K562 (cell line): ENCODE results near the gene CCR6. TPM values are rescaled to one million over a fixed set of nuclear protein-coding genes. Genes with fewer than 3 reads are reported as not detected.

Source experiments
- ATAC-seq: fragments of 200-7000 bp; cut with Tn5 transposase; 3 replicates; pipeline ENCODE4 v1.9.1; 2020; ENCODE audit warnings: moderate library complexity
- BruUV-seq: library from RNA; stranded (reverse); fragments of 400-500 nt; replicated peaks from 2 replicates; lab custom pipeline; 2021; lab: Mats Ljungman, UMichigan
- CTCF ChIA-PET: fragments of 300-600 bp; formaldehyde crosslinking; extraction: SDS; loops from one replicate; lab custom pipeline; 2021; ENCODE audit warnings: low intra/inter-chr PET ratio; lab: Yijun Ruan, JAX
- POLR2A ChIA-PET: fragments of 300-600, 350-650 bp; sonication (Branson Sonifier 250); formaldehyde crosslinking; extraction: SDS; loops from one replicate; lab custom pipeline; 2021; ENCODE audit warnings: antibody characterized with exemption, inconsistent platforms; lab: Yijun Ruan, JAX
- DNase-seq, 4 experiments: peaks; one replicate each; pipeline versions ENCODE4 v3.0.0 to v3.0.0-alpha.2; 2011 to 2018; ENCODE audit warnings: low spot score in 3 of 4, mixed read lengths in 3 of 4; ENCODE audit errors: extremely low read depth in 1 of 4
- FAIRE-seq: peaks from 2 replicates; lab custom pipeline; 2011; peaks lifted over from hg19 to GRCh38; lab: Jason Lieb, UNC
- H2AFZ ChIP-seq: 2 replicates; pipeline ENCODE4 v1.6.0; 2011; ENCODE audit warnings: low read depth, low read length, control low read depth, inconsistent platforms
- H3K27ac ChIP-seq: fragments of 200-600 bp; 3 replicates; pipeline ENCODE4 v1.8.0; 2011; ENCODE audit warnings: low read depth, mild to moderate bottlenecking, control low read depth, inconsistent platforms, low read length, moderate library complexity, mixed read lengths; ENCODE audit errors: extremely low read depth
- H3K27me3 ChIP-seq, 2 experiments: fragments of 300-600 bp in 1 of 2; 2 replicates in 1 of 2; 3 replicates in 1 of 2; pipeline versions ENCODE4 v1.6.0 to v1.8.0; 2011; ENCODE audit warnings: inconsistent platforms in 2 of 2, low read length in 2 of 2, mild to moderate bottlenecking in 1 of 2, mixed read lengths in 1 of 2, moderate library complexity in 1 of 2; ENCODE audit not compliant: control insufficient read depth in 2 of 2, insufficient read depth in 2 of 2
- H3K36me3 ChIP-seq: fragments of 300-600 bp; 3 replicates; pipeline ENCODE4 v1.8.0; 2011; ENCODE audit warnings: mild to moderate bottlenecking, low read length, inconsistent platforms; ENCODE audit not compliant: control insufficient read depth, insufficient read depth
- H3K4me1 ChIP-seq, 2 experiments: fragments of 200-600 bp in 1 of 2; replicated peaks in 1 of 2; 2 replicates in 1 of 2; 3 replicates in 1 of 2; pipeline versions ENCODE4 v1.5.1 to v1.8.0; 2011; ENCODE audit warnings: inconsistent platforms in 2 of 2, low read length in 2 of 2, mild to moderate bottlenecking in 1 of 2, mixed read lengths in 1 of 2, moderate library complexity in 1 of 2; ENCODE audit not compliant: control insufficient read depth in 2 of 2, insufficient read depth in 2 of 2
- H3K4me2 ChIP-seq: 2 replicates; pipeline ENCODE4 v1.6.1; 2011; ENCODE audit warnings: low read length, control low read depth, inconsistent platforms, mixed read lengths; ENCODE audit not compliant: insufficient read depth
- H3K4me3 ChIP-seq: fragments of 200-600 bp; sonication (generic), shearing (Covaris generic); 2 replicates; pipeline ENCODE4 v1.5.1; 2016; ENCODE audit warnings: control low read depth, inconsistent platforms
- H3K79me2 ChIP-seq: fragments of 200-600 bp; 3 replicates; pipeline ENCODE4 v1.8.0; 2011; ENCODE audit warnings: low read length, inconsistent platforms; ENCODE audit not compliant: control insufficient read depth, insufficient read depth
- H3K9ac ChIP-seq, 2 experiments: 2 replicates each; pipeline versions ENCODE4 v1.6.0 to v1.6.1; 2011; ENCODE audit warnings: low read depth in 2 of 2, low read length in 2 of 2, control low read depth in 1 of 2, inconsistent platforms in 1 of 2, mild to moderate bottlenecking in 1 of 2, mixed read lengths in 1 of 2; ENCODE audit not compliant: insufficient read depth in 1 of 2
- H3K9me1 ChIP-seq: one replicate; pipeline ENCODE4 v1.6.0; 2011; ENCODE audit warnings: inconsistent platforms, mild to moderate bottlenecking, low read length, moderate library complexity; ENCODE audit not compliant: control insufficient read depth, insufficient read depth
- H3K9me3 ChIP-seq: replicated peaks from 2 replicates; pipeline ENCODE4 v1.5.1; 2011; ENCODE audit warnings: low read depth, low read length, inconsistent platforms; ENCODE audit not compliant: control insufficient read depth, insufficient read depth
- H4K20me1 ChIP-seq: replicated peaks from 2 replicates; pipeline ENCODE4 v1.6.1; 2011; ENCODE audit warnings: low read length, inconsistent platforms, mixed read lengths; ENCODE audit not compliant: control insufficient read depth, insufficient read depth
- TEAD4 ChIP-seq, 2 experiments: sonication (generic) in 1 of 2; formaldehyde crosslinking in 1 of 2; IDR thresholded peaks; 2 replicates each; pipeline versions ENCODE4 v1.6.1 to v1.8.0; 2012 to 2022; ENCODE audit warnings: borderline replicate concordance in 1 of 2, inconsistent platforms in 1 of 2, low read length in 1 of 2, mild to moderate bottlenecking in 1 of 2, missing genetic modification reagents in 1 of 2
- XRCC5 ChIP-seq: fragments of 200-400 bp; formaldehyde crosslinking; IDR thresholded peaks from 2 replicates; pipeline ENCODE4 v1.6.1; 2017; ENCODE audit warnings: low read depth, mild to moderate bottlenecking, low read length
- ZNF253 ChIP-seq: fragments of 250-450 bp; sonication (Bioruptor Pico); conservative IDR thresholded peaks from 2 replicates; pipeline ENCODE4 v1.6.1; 2021; ENCODE audit warnings: mild to moderate bottlenecking
- WGBS: fragments of 100-300 bp; shearing (Covaris generic); methylation state at CpG from one replicate; pipeline ENCODE4 v1.1.6; 2016; ENCODE audit warnings: low coverage, mixed read lengths; ENCODE audit not compliant: insufficient coverage; ENCODE audit errors: missing lambda C conversion rate; 5-methylcytosine and 5-hydroxymethylcytosine counted together
- in situ Hi-C: fragments of 300-500 bp; cut with MboI; formaldehyde crosslinking; loops from 4 replicates; pipeline ENCODE4 v1.15.0; 2018; ENCODE audit warnings: inconsistent platforms, mixed read lengths
- intact Hi-C: fragments of 100-400 bp; cut with micrococcal nuclease; formaldehyde crosslinking; loops from 2 replicates; pipeline ENCODE4 v1.14.2; 2022
- polyA plus RNA-seq, 8 experiments: library from polyadenylated mRNA; depleted of rRNA in 4 of 8; stranded (reverse) in 5 of 8; unstranded in 3 of 8; fragments of >200 nt; fragmentation: Nextera tagmentation in 2 of 8; fragmentation: Illumina TruSeq in 1 of 8; extraction: Ambion mirVana in 2 of 8; extraction: Trizol in 1 of 8; gene quantifications; 2 replicates each; pipeline versions ENCODE4 v1.2.1 to v1.2.3, GENCODE V29; 2011 to 2014; ENCODE audit warnings: inconsistent platforms in 1 of 8, missing spikeins in 1 of 8
- total RNA-seq, 7 experiments: library from RNA; depleted of rRNA in 6 of 7; stranded (reverse); fragments of >200 nt in 6 of 7; fragmentation: Illumina TruSeq in 2 of 7; extraction: Trizol in 2 of 7; gene quantifications; 2 replicates each; pipeline versions ENCODE4 v1.2.1 to v1.2.3, GENCODE V29; 2011 to 2021; ENCODE audit warnings: low replicate concordance in 1 of 7
- TF ChIP-seq, protein P1 (sequence below): fragments of 450-650 bp; formaldehyde crosslinking; IDR thresholded peaks from 2 replicates; pipeline ENCODE4 v1.4.0; 2020; ENCODE audit warnings: mild to moderate bottlenecking, mixed read lengths

The CCR6 gene
- total and polyA plus RNA-seq, 9 of the 15 experiments (the other 6 are each of a cell fraction or from before 2014, with no cell fraction given), result not detected

DNA sequence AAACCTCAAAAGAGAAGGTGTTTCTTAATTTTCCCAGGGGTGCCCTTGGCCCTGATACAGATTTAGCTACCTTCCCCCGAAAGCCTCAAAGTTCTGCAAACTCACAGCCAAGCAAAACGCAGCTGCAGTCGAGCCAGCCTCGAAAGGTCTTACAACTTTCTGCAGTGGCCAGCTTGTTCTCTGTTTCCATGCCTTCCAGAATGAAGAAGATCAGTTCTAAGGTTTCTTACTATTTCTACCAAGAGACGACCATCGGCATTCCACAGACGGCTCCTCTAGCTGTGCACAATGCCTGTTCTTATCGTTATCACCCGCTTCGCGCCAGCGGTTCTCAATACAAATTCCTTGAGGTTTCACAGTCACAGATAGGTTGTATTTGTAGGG is 28.5 kb upstream of the CCR6 start:
- DNase-seq (no peak), FAIRE-seq (no peak), ATAC-seq (no peak)
- no peaks in the 10 kb centered on the region for H4K20me1 ChIP-seq
- CTCF ChIA-PET, result no interaction called here
- no peak overlapping the region for H3K9ac ChIP-seq
- intact Hi-C loops, result no loop called here
- 2% methylated on average over 12 of the region's 12 CpGs for WGBS
- no peaks in the 10 kb centered on the region for H3K36me3 ChIP-seq
- H3K27ac ChIP-seq, result no peak overlapping the region
- POLR2A ChIA-PET, result interaction anchor here (1.1 kb wide), 1 partner anchor 11 kb away, joined by 3 read pairs; no protein-coding TSS in a partner anchor
- H3K4me2 ChIP-seq, result no peak overlapping the region
- no peak for TF ChIP-seq ZNF253 (CRISPR knock-in tag)
- 0 out of 2 replicates have a peak, but pooled peaks have one; percentile 17 for TF ChIP-seq TEAD4 (IDR thresholded peaks at IDR 0.05; ENCODE audit: low read length)
- TF ChIP-seq TEAD4 (CRISPR knock-in tag; IDR thresholded peaks at IDR 0.05; ENCODE audit: borderline replicate concordance), result no peak
- in situ Hi-C loops, result no loop called here
- H3K4me1 ChIP-seq, result peaks cover 0 to 9% of the 10 kb centered on the region in 2 experiments; a peak in 1 of 5 replicates
- no peak overlapping the region for H3K4me3 ChIP-seq
- H3K79me2 ChIP-seq, result no peaks in the 10 kb centered on the region
- no peaks in the 10 kb centered on the region for H3K9me3 ChIP-seq
- H2AFZ ChIP-seq, result no peak overlapping the region
- H3K9me1 ChIP-seq, result no peaks in the 10 kb centered on the region
- BruUV-seq, result no TSS peak
- peaks cover 58 to 88% of the 10 kb centered on the region in 2 experiments for H3K27me3 ChIP-seq

DNA sequence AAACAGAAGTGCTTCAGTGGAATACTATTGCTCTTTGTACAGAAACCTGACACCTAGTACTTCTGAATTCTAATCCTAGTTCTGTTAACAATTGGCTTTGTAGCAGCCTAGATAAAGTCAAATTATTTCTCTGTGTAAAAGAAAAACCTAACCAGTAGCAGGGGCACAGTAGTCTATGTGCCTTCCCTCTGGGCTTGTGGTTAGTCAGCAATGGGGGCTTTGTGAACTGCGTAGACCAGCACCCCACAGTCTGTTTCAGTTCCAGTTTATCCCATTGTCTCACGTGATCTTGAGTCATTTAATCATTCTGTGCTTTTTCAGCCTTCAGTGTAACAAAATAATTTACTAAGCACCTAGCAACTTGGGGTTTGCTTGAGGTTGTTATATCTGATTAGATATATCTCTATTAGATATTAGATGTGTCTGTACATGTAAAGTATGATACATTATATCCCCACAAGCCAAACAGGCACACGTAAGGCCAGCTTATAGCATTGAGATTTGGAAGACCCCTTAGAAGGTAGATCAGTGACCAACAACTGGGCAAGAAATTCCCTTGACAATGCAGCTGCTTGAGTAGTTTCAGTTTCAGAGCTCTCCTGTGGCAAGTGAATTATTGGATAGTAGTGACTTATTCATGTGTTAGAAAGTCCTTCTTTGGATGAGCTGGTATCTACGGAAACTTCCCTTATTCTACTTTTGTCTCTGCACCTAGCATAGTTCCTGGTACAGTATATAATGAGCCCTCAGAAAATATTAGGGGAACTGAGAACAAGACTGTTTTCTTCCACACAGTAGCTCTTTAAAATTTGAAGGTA is 27.9 kb upstream of the CCR6 start:
- intact Hi-C loops, result no loop called here
- H3K27me3 ChIP-seq, result peaks cover 58 to 86% of the 10 kb centered on the region in 2 experiments
- H3K79me2 ChIP-seq, result no peaks in the 10 kb centered on the region
- no peak overlapping the region for H2AFZ ChIP-seq
- H3K9me3 ChIP-seq, result no peaks in the 10 kb centered on the region
- peaks cover 4 to 9% of the 10 kb centered on the region in 2 experiments; a peak in 3 of 5 replicates for H3K4me1 ChIP-seq
- no peak for TF ChIP-seq XRCC5
- TF ChIP-seq, protein P1, sequence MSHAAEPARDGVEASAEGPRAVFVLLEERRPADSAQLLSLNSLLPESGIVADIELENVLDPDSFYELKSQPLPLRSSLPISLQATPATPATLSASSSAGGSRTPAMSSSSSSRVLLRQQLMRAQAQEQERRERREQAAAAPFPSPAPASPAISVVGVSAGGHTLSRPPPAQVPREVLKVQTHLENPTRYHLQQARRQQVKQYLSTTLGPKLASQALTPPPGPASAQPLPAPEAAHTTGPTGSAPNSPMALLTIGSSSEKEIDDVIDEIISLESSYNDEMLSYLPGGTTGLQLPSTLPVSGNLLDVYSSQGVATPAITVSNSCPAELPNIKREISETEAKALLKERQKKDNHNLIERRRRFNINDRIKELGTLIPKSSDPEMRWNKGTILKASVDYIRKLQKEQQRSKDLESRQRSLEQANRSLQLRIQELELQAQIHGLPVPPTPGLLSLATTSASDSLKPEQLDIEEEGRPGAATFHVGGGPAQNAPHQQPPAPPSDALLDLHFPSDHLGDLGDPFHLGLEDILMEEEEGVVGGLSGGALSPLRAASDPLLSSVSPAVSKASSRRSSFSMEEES (CRISPR knock-in tag), result peak; percentile 48
- TF ChIP-seq, all 486 proteins: peak for 1
- no TSS peak for BruUV-seq
- ChIA-PET CTCF (no interaction called here), POLR2A (interaction anchor here (1.1 kb wide), 1 partner anchor 10 kb away, joined by 3 read pairs; no protein-coding TSS in a partner anchor)
- Histone ChIP-seq H3K27ac (no peak overlapping the region), H3K9me1 (no peaks in the 10 kb centered on the region), H3K9ac (no peak overlapping the region), H3K36me3 (no peaks in the 10 kb centered on the region), H3K4me2 (no peak overlapping the region), H3K4me3 (no peak overlapping the region), H4K20me1 (no peaks in the 10 kb centered on the region)
- in situ Hi-C loops, result no loop called here
- no peak for FAIRE-seq
- DNase-seq, result no peak
- no peak for ATAC-seq
- WGBS, result 3% methylated on average over 4 of the region's 4 CpGs
